ENCODE results near the gene GABRG1.

Gene GABRG1

DNA sequence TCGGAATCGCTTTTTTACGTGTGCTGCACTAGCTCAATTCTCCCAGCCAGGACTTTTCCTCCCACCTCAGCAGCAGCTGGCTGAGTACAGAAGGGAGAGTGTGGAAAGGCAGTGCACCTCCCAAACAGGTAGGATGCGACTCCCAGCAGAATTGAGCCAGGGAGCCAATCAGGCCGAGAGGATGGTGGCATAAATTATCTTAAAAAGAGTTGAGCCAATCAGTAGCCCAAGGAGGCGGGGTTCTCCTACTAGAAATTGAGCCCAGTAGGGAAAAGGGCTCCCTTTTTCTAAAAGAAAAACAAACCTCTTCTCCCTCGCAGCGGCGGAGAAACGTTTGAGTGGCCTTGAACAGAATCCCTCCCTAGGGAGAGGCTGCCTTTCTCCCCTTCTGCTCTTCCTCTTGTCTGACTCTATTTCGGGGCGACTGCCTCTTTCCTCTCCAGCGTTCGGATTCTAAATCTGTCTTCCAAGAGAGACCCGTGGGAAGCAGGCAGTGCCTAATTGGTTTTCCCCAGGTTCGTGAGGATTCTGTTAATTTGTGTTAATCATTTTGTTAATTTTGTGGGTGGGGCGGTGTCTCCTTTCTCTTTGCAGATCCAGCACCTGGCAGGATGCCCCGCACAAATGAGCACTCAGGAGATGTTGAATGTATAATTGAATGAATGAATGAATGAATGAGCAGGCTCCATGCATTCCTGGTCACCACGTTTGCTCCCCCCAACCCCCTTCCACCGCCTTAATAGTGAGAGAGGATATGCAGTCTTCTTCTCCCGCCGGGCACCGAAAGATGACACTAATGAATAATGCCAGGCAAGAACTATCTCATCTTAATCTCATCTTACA lies at the start of gene GABRG1:
Gene GABRG1 (minus strand): TSS at position 142 of the 843 bp plus-strand sequence. CDS start 141 bp downstream, at position 1.
- H3K4me3 ChIP-seq (ENCODE audit: low read depth, low read length) = no peak within 1 kb of the TSS
- TF ChIP-seq, protein P1, sequence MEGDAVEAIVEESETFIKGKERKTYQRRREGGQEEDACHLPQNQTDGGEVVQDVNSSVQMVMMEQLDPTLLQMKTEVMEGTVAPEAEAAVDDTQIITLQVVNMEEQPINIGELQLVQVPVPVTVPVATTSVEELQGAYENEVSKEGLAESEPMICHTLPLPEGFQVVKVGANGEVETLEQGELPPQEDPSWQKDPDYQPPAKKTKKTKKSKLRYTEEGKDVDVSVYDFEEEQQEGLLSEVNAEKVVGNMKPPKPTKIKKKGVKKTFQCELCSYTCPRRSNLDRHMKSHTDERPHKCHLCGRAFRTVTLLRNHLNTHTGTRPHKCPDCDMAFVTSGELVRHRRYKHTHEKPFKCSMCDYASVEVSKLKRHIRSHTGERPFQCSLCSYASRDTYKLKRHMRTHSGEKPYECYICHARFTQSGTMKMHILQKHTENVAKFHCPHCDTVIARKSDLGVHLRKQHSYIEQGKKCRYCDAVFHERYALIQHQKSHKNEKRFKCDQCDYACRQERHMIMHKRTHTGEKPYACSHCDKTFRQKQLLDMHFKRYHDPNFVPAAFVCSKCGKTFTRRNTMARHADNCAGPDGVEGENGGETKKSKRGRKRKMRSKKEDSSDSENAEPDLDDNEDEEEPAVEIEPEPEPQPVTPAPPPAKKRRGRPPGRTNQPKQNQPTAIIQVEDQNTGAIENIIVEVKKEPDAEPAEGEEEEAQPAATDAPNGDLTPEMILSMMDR (IDR thresholded peaks at IDR 0.05; ENCODE audit: control insufficient read depth, extremely low read depth, insufficient read depth) = no peak
- no peak for DNase-seq (ENCODE audit: low read depth)

DNA sequence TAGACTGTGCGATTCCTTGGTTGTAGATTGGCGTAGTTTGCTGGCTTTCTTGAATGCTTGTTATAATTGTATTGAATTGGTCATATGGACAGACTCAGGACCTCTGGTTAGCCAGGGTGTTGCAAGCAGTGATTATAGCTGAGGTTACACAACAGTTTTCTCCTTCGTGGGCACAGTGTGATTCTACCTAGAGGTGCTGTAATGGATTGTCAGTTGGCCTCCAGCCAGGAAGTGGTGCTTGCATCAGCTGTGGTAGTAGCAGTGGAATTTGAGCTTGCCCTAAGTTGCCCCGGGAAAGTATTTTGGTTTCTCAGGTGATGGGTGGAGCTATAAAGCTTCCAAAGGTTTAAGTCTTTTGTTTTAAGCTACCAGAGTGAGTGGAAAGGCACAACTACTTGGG lies 23.1 kb upstream of the GABRG1 start:
- no peak overlapping the region for H3K4me3 ChIP-seq (ENCODE audit: low read depth, low read length)
- DNase-seq (ENCODE audit: low read depth) = no peak
- TF ChIP-seq, protein P1 (IDR thresholded peaks at IDR 0.05; ENCODE audit: control insufficient read depth, extremely low read depth, insufficient read depth) = no peak

DNA sequence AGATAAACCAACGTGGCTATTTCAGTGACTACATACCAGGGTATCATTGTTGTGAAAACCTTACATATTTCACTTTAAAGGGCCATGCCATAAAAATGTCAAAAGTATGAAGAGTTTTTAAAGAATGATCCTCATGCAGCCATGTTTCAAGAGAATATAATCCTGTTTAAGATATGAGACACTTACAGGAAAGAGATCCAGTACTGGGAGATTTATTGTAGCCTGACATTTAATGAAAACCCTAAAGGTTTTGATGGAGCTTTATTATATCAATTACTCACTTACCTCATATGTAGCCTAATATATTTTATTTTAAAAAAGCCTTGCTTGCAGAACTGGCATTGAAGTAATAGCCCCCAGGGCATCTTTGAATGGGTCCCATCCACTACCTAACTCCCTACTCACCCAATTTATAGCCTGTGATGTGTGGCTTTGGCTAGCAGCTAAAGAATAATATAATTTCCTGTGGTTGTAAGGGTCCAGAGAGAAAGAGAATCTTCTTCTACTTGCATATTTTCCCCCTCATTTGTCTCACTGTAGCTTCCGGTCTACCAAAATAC lies 7.7 kb upstream of the GABRG1 start:
- no peak for DNase-seq (ENCODE audit: low read depth)
- H3K4me3 ChIP-seq (ENCODE audit: low read depth, low read length) = no peak overlapping the region
- TF ChIP-seq, protein P1 (IDR thresholded peaks at IDR 0.05; ENCODE audit: control insufficient read depth, extremely low read depth, insufficient read depth) = no peak

DNA sequence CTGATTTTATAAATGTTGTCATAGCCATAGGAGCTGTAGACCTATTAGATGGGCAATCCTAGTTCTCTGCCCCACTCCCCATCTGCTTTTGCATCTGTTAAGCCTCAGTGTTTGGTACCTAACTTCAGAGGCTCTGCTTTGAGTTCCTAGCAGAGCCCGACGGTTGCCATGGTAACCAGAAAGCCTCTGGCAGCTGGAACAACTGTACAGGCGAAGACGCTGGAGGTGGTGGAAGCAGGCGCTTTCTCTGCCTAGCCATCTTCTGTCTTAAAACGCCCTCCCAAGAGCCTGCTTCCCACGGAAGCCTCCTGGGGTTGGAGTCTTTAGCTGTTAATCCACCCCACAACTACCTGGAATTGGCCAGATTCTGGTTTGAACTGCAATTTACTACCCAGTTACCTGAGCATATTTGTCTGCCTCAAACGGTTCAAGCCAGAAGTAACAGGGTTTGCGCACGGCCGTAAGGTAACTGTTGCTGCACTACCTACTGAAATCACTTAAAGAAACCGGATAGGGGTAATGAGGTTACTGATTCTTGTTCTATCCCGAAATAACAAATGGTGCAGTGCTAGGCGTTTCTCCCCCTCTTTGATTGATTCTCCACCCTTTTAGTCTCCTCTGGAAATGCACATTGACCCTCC lies 1.0 kb upstream of the GABRG1 start:
- no peak for DNase-seq (ENCODE audit: low read depth)
- H3K4me3 ChIP-seq (ENCODE audit: low read depth, low read length) = no peak overlapping the region
- TF ChIP-seq, protein P1 (IDR thresholded peaks at IDR 0.05; ENCODE audit: control insufficient read depth, extremely low read depth, insufficient read depth) = no peak

DNA sequence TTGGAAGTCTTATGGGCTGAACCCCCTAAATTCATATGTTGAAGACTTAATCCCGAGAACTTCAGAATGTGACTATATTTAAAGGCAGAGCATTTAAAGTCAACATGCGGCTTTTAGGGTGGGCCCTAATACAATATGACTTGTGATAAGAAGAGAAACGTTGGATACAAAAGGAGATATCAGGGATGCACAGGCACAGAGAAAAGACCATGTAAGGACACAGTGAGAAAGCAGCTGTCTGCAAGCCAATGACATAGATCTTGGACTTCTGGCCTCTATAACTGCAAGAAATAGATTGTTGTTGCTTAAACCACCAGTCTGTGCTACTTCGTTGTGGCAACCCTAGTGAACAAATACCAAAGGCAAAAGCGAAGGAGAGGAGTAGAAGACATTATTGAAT lies 42.2 kb downstream of the GABRG1 start:
- no peak overlapping the region for H3K4me3 ChIP-seq (ENCODE audit: low read depth, low read length)
- DNase-seq (ENCODE audit: low read depth) = no peak
- TF ChIP-seq, protein P1 (IDR thresholded peaks at IDR 0.05; ENCODE audit: control insufficient read depth, extremely low read depth, insufficient read depth) = no peak

DNA sequence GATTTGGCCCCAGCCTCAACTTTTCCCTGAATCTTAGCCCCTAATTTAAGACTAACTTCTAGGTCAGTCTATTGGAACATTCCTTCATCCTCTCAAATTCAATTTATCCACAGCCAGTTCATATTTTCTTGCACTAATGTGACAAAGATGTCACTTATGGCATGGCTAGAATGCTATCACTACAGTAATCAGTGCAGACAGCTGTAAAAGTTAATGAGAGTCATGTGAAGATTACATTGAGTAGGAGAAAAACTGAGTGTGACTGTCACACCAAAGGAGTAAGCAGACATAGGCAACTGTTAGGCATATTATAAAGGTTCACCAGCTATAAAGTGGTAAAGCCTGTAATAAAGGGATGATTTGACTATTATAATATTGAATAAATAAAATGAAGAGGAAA lies 42.6 kb downstream of the GABRG1 start:
- DNase-seq (ENCODE audit: low read depth) = no peak
- TF ChIP-seq, protein P1 (IDR thresholded peaks at IDR 0.05; ENCODE audit: control insufficient read depth, extremely low read depth, insufficient read depth) = no peak
- no peak overlapping the region for H3K4me3 ChIP-seq (ENCODE audit: low read depth, low read length)

Data from LNCaP clone FGC (cell line).